HG03520 (cell line): ENCODE data around the gene BARX2.

Source experiments
- ATAC-seq: cut with Tn5 transposase; IDR thresholded peaks from one replicate; pipeline ENCODE4 v1.9.1; 2021; ENCODE audit warnings: mild to moderate bottlenecking, moderate library complexity; ENCODE audit not compliant: unreplicated experiment

BARX2 gene

DNA sequence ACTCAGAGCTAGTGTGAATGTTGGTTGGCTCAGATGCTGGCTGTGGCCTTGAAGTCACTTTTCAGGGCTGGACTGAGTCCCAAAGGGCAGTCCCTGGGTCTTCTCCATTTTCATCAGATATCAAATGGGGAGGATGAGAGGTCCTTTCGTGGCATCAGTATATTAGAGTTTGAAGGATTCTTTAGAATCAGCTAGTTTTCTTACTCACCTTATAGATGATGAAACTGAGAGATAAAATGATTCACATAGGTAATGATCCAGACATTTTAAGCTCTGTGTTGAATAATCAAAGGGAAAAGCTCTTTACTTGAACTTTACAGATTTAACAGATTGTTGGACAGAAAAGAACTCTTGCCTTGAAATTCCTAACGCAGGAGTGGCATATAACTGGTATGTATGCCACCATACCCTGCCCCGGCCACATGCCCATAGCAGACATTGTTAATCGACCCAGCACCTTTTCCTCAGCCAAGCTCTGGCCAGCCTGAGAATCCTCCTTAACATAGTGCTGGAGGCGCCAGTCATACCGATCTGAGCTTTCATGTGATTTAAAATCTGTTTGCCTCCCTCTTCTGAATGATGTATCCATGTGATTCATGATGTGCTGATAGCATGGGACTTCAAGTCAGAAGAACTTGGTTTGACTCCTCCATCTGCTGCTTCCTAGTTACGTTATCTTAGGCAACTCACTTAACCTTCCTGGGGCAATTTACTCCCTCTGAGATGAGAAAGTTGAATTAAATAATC is 60.0 kb downstream of the BARX2 start:
- ATAC-seq, result no peak

DNA sequence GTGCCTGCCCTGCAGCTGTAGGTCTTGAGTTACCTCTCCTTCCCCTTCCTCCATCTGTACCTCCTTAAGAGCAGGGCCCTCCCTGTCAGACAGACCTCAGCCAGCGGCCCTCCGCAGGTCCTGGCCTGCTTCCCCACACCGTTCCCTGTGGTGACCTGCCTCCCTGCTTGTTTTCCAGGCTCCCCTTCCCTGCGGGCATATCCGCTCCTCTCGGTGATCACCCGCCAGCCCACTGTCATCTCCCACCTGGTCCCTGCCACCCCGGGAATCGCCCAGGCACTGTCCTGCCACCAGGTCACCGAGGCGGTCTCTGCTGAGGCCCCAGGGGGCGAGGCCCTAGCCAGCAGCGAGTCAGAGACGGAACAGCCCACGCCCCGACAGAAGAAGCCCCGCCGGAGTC is 60.9 kb downstream of the BARX2 start:
- ATAC-seq, result no peak

DNA sequence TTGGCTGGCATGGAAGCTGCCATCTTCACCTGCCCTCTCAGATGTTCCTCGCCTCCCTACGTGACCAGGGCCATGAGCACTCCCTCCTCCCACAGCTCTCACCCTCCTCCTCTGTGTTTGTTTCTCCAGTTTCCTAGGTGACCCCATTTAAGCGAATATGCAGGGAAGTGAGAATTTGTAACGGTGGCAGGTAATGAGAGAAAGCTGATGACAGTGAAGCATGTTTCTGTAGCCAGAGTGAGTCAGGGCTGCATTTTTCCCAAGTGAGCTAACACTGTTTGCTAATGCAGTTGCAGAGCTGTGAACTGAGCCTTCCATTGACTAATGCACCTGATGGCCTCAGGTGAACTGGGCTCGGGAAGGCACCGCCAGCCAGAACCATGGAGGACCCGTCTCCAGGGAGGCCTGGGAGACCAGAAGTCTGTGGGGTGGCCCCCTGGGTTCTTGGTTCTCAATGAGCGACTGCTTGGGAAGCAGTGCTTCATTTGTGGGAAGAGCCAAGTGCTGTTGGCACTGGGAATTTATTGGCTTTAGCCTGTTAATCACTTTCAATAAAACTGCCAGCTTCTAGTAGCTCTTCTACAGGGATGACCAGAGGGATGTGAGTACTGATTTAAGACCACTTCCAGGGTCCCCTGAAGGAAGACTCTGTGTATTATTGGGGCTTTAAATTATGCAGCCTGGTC is 64.5 kb downstream of the BARX2 start:
- ATAC-seq, result no peak

GRCh38 chr11:129442171-129442570 is 66.5 kb downstream of the BARX2 start:
- no peak for ATAC-seq

- ATAC-seq, result no peak
These were observed 67.6 kb downstream of the BARX2 start for GRCh38 chr11:129443276-129443675.

DNA sequence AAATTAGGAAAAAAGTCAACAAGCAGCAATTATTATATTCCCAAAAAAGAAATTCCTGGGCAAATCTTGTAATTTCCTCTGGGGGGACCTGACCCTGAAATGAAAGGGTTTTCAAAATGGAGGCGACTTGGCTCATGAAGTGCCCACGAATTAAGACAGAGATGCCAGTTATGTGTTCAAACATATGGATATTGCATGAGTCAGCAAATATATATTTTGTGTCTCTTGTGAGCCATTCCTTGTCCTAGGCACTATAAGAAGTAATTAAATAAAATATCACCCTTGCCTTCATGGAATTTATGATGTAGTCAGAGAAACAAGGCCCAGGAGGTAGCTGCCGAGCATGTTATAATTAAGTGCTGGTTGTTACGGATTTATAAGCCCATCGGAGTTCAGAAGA is 68.6 kb downstream of the BARX2 start:
- ATAC-seq, result no peak

DNA sequence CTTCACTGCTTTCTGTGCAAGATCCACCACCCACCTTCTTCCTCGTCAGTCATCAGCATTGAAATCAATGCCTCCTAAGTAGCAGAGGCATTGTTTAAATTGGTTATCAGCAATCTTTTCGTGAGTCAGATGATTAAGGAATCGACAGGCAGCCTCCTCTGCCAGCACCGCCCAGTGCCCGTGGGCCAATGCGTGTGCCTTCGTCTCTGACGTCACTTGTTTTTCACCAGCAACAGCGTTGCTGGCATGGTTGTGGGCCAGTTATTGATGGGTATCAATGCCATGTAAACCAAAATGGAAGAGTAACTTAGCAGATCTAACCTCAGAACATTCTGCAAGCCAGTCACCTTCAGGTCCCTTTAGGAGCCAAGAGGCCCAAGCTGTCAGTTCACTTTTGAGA is 69.6 kb downstream of the BARX2 start:
- ATAC-seq, result no peak

GRCh38 chr11:129446572-129446971 is 70.9 kb downstream of the BARX2 start:
- no peak for ATAC-seq

DNA sequence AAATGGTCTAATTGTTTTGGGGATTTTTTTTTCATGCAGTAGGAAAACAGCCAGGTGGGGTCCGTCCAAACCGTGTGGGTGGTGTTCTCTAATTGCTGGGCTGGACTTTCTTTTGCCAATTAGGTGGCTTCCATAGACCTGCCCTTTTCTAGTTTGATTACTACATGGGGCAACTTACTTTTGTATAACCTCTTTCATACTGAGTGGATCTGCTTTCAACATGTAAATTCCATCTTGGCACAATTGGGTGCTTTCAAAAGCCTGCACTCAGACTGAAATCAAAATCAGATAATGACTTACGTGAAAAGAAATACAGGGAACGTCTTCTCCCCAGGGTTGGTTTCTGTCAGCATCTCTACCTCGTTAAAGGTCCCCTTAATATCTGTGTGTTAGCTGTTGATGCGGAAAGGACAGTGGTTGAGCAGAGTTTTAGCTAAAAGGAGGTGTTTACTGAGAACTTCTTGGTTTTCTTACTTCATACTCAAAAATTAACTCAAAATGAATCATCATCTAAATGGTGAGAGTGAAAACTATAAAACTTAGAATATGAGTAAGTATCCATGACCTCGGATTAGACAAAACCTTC is 72.1 kb downstream of the BARX2 start:
- no peak for ATAC-seq

DNA sequence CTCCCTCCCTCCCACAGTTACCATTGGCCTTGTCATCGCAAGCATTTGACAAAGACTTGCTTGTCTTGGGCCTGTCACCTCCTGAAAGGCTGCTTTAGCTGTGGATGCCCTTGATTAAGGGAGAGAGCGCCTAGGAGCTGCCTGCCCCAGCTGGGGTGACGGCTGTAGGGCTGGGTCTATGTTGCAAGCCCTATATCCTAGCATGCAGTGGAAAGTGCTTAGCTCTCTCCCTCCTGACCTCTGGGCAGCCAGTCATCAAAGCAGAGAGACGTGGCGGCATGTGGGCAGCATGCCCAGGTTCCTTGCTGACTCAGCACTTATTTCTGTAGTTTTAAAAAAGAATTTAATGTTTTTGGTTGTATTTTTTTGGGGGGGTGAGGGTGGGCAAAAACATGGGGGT is 75.9 kb downstream of the BARX2 start:
- ATAC-seq, result no peak

GRCh38 chr11:129453293-129453721 is 77.7 kb downstream of the BARX2 start:
- no peak for ATAC-seq

GRCh38 chr11:129455101-129455500 is 79.5 kb downstream of the BARX2 start:
- ATAC-seq, result no peak

- ATAC-seq, result no peak
These were observed 80.4 kb downstream of the BARX2 start for GRCh38 chr11:129455756-129456655.

DNA sequence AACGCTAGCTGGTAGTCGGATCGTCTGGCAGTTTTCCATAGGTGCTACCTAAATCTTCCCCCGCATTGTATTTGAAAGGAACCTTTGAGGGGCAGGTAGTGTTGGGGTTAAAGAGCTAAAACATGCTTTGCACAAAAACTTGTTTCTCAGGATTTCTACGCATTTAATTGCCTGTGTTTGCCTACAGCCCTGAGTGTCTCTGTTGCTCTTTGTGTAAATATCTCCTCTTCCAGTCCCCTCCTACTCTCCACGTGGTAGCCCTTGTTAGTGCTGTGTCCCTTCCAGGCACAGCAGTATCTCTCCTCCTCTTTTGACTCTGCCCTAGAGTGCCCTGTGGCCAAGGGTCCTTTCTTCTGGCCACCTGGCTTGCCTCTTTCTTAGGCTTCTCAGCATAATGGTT is 81.7 kb downstream of the BARX2 start:
- no peak for ATAC-seq

DNA sequence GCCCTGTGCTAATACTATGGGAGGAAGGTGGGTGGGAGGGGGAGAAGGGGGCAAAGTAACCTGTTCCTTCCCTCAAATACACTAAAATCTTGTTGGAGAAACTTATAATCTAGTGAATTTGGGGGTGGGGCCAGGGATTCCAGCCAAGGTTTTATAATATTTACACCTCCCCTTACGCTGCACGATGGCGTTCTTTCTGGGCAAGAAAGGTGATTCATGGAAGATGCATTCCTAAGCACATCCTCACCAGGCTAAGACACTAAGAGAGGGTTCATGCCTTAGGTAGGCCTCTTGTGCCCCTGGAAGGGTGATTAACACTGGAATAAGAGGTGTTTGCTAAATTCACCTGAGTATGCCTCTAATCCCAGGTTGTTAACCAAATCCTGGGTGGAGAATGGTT is 82.6 kb downstream of the BARX2 start:
- ATAC-seq, result no peak

DNA sequence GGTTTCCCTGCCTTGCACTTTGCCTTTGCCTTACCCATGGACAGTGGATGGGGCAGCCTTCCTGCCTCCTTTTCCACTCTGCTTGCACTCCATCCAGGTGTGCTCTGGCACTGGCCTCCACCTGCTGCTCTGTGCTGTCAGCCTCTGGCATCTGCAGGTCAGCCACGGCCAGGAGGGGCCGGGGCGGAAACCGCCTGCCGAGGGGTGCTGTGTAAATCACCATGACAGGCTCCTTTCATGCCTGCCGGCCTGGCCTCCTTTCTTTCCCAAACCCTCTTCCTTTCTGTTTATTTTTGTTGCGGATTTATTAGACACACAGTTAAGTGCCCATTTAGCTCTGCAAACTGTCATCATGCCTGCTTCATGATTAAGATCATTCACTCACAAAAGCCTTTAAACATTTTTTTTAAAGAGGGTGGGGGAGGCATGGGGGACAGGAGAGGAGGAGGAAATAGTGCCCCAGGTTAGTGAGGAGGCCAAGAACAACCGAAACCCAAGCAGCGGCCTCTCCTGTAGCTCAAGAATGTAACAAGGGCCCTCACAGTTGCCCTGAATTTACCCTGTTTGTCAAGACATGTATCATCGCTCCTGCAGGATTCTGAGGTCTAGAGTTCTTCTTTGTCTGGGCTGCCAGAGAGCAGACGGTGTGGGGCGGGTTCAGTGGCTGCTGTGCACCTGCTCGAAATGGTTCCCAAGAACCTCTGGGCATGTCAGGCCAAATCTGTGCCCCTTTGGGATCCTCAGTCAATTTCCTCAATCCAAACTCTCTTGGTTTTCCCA is 83.3 kb downstream of the BARX2 start:
- ATAC-seq, result no peak

DNA sequence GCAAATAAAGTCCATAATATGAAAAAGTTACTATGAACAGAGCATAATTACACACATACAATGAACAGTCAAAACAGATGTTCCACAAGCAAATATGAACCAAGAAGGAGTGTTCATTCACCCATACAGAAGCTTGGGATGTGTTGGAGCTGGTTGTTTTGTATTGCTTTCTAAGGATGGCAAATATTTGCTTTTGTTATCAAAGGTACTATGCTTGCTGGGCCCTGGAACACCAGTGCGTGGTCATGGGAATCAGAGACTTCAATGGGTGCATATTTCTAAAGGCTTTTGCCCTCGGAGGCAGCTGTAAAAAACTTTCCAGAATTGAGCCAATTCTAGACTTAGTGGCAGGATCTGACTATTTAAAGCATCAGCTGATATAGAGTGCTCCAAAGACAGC is 85.1 kb downstream of the BARX2 start:
- ATAC-seq, result no peak

GRCh38 chr11:129484068-129484467 is 108.4 kb downstream of the BARX2 start:
- no peak for ATAC-seq

GRCh38 chr11:129489249-129489648 is 113.6 kb downstream of the BARX2 start:
- ATAC-seq, result no peak

GRCh38 chr11:129490004-129490403 is 114.4 kb downstream of the BARX2 start:
- ATAC-seq, result no peak
